ENCODE measurements around the gene RASSF3.
A peak's percentile ranks its signal among the peaks of the same experiment; 100 is the strongest.

GRCh38 chr12:64671681-64672080, 61.4 kb downstream of the RASSF3 start:
- no peak for TF ChIP-seq POLR2A (IDR thresholded peaks at IDR 0.05)
- TF ChIP-seq CTCF (IDR thresholded peaks at IDR 0.05): peak in 1 of 4 experiments; percentile 16
- no peak for TF ChIP-seq POLR2AphosphoS5 (IDR thresholded peaks at IDR 0.05)

Data from sigmoid colon (tissue), 4 donors.